H1 (cell line): ENCODE data around the gene OSBP2. TPM values are rescaled to one million over a fixed set of nuclear protein-coding genes. Genes with fewer than 3 reads are reported as not detected.

ENCODE experiments used
- CHD1 ChIP-seq: IDR thresholded peaks from 2 replicates; pipeline ENCODE4 v1.6.1; 2012; ENCODE audit warnings: low read depth, low read length, improper control_type of control experiment
- CREB1 ChIP-seq: IDR thresholded peaks from 2 replicates; pipeline ENCODE4 v1.6.1; 2012; ENCODE audit warnings: inconsistent platforms
- CTBP2 ChIP-seq: IDR thresholded peaks from 2 replicates; pipeline ENCODE4 v1.7.0; 2011; ENCODE audit warnings: borderline replicate concordance, mild to moderate bottlenecking, moderate library complexity, mixed read lengths, low read length; ENCODE audit not compliant: insufficient read depth, insufficient read length
- GABPA ChIP-seq: IDR thresholded peaks from 2 replicates; pipeline ENCODE4 v1.6.1; 2011; ENCODE audit warnings: mild to moderate bottlenecking, low read length, moderate library complexity, borderline replicate concordance; ENCODE audit not compliant: insufficient read depth
- JUND ChIP-seq: IDR thresholded peaks from 2 replicates; pipeline ENCODE4 v1.6.1; 2011; ENCODE audit warnings: mild to moderate bottlenecking, improper control_type of control experiment, low read length
- KDM1A ChIP-seq: fragments of 200-600, 300-600 bp; sonication (generic); IDR thresholded peaks from 2 replicates; pipeline ENCODE4 v1.7.1; 2016; ENCODE audit warnings: mild to moderate bottlenecking, low read length, borderline replicate concordance
- POLR2AphosphoS5 ChIP-seq: IDR thresholded peaks from 2 replicates; pipeline ENCODE4 v1.6.1; 2011; ENCODE audit warnings: low read depth, low read length
- SP4 ChIP-seq: IDR thresholded peaks from 2 replicates; pipeline ENCODE4 v1.6.1; 2012; ENCODE audit warnings: low read length, inconsistent platforms
- TAF1 ChIP-seq: IDR thresholded peaks from 2 replicates; pipeline ENCODE4 v1.6.1; 2011; ENCODE audit warnings: mild to moderate bottlenecking, low read depth, low read length
- USF2 ChIP-seq: IDR thresholded peaks from 2 replicates; pipeline ENCODE4 v1.6.1; 2011; ENCODE audit warnings: low read length, improper control_type of control experiment
- polyA plus RNA-seq, 7 experiments: library from polyadenylated mRNA; depleted of rRNA in 3 of 7; stranded (reverse) in 5 of 7; unstranded in 2 of 7; fragments of >200 nt in 5 of 7; fragments of 200-250 nt in 2 of 7; gene quantifications; 1 replicate in 5 of 7; 2 replicates in 1 of 7; 4 replicates in 1 of 7; pipeline versions ENCODE4 v1.2.1 to v1.2.3, GENCODE V29; 2011 to 2013; ENCODE audit warnings: missing spikeins in 2 of 7, mixed read lengths in 2 of 7
- total RNA-seq: library from RNA; stranded (reverse); fragmentation: NEBNext Ultra II Directional; extraction: Animal tissue kit (Norgen Biotek cat#: 25700); gene quantifications from 2 replicates; pipeline ENCODE4 v1.2.1, GENCODE V29; 2021

Gene OSBP2
- total and polyA plus RNA-seq, 2 of the 8 experiments (the other 6 are each of a cell fraction or from before 2014, with no cell fraction given) = 3.4 to 3.7 TPM

GRCh38 chr22:30861688-30862552 lies 167.2 kb downstream of the OSBP2 start (continued):
- TF ChIP-seq CTBP2 = no peak
- no peak for TF ChIP-seq CREB1
- no peak for TF ChIP-seq GABPA
- TF ChIP-seq SP4 = no peak
- TF ChIP-seq TAF1 = no peak
- TF ChIP-seq USF2 = no peak
- TF ChIP-seq KDM1A = no peak
- TF ChIP-seq JUND = no peak
- no peak for TF ChIP-seq CHD1
- no peak for TF ChIP-seq POLR2AphosphoS5
